Body of pancreas (tissue), 4 donors: ENCODE results near the gene LRRC3. TPM values are rescaled to one million over a fixed set of nuclear protein-coding genes. Genes with fewer than 3 reads are reported as not detected.

Source experiments
- ATAC-seq: fragments of 150-250 bp; one replicate; pipeline ENCODE4 v1.9.1; 2016
- DNase-seq, 4 donors: peaks; one replicate each; pipeline ENCODE4 v3.0.0-alpha.2; 2019
- H3K27ac ChIP-seq, 4 donors: fragments of 200-600 bp; sonication (generic); 1 replicate in 3 of 4; 2 replicates in 1 of 4; pipeline versions ENCODE4 v1.5.1 to v1.6.1; 2016 to 2019; ENCODE audit warnings: mild to moderate bottlenecking in 1 of 4, mixed read lengths in 1 of 4, moderate library complexity in 1 of 4
- H3K27me3 ChIP-seq, 2 donors: fragments of 200-600 bp; sonication (generic); one replicate each; pipeline ENCODE4 v1.6.0; 2016; ENCODE audit warnings: mild to moderate bottlenecking in 1 of 2
- H3K36me3 ChIP-seq, 2 donors: fragments of 200-600 bp; sonication (generic); replicated peaks in 1 of 2; 2 replicates each; pipeline ENCODE4 v1.5.1; 2016; ENCODE audit warnings: low read depth in 2 of 2; ENCODE audit not compliant: insufficient read depth in 1 of 2
- H3K4me1 ChIP-seq: fragments of 200-600 bp; sonication (generic); one replicate; pipeline ENCODE4 v1.6.0; 2016
- H3K4me3 ChIP-seq, 2 donors: fragments of 200-600 bp; sonication (generic); 1 replicate in 1 of 2; 2 replicates in 1 of 2; pipeline ENCODE4 v1.5.1; 2016 to 2019
- H3K9me3 ChIP-seq, 3 donors: fragments of 200-600 bp; sonication (generic); 1 replicate in 2 of 3; 2 replicates in 1 of 3; pipeline ENCODE4 v1.5.1; 2016
- POLR2A ChIP-seq, 3 donors: fragments of 450-650 bp; IDR thresholded peaks; one replicate each; pipeline ENCODE4 v1.6.1; 2016; ENCODE audit warnings: antibody characterized with exemption in 3 of 3, mild to moderate bottlenecking in 2 of 3
- WGBS, 2 donors: methylation state at CpG; one replicate each; pipeline ENCODE4 v1.1.5; 2017; 5-methylcytosine and 5-hydroxymethylcytosine counted together
- intact Hi-C: fragments of 100-400 bp; cut with DNase I; formaldehyde crosslinking; loops from one replicate; pipeline ENCODE4 v1.15.1; 2023
- total RNA-seq, 2 donors: library from RNA; depleted of rRNA; stranded (reverse); fragments of >200 nt; gene quantifications; one replicate each; pipeline ENCODE4 v1.1.0, GENCODE V29; 2016
- TF ChIP-seq, protein P1 (sequence below), 7 experiments: fragments of 450-650 bp in 4 of 7; fragments of 200-600 bp in 3 of 7; sonication (generic) in 3 of 7; IDR thresholded peaks; one replicate each; pipeline ENCODE4 v1.5.1; 2016 to 2019; ENCODE audit warnings: antibody characterized with exemption in 7 of 7

LRRC3 gene
- total RNA-seq, 2 donors from 2014 or later: 0.33 to 1.0 TPM

DNA sequence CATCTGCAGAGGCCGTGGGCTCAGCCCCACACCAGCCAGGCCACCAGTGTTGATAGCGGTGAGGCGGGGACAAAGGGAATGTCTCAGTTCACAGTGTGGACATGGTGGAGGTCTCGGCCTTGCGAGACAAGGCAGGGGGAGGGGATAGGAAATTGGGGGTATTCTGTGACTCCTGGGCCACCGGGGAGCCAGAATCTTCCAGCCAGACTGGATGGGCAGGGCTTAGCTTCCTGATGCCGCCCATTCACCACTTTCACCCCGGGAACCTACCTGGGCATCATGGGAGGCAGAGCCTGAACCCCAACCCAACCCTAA is 5.1 kb downstream of the LRRC3 start:
- DNase-seq (no peak), ATAC-seq (no peak)
- 84 to 94% methylated on average over 8 of the region's 8 CpGs for WGBS, 2 donors
- Histone ChIP-seq H3K27ac (no peak overlapping the region), H3K27me3 (no peaks in the 10 kb centered on the region), H3K4me1 (peaks cover 9% of the 10 kb centered on the region), H3K9me3 (no peaks in the 10 kb centered on the region), H3K36me3 (no peaks in the 10 kb centered on the region), H3K4me3 (no peak overlapping the region)
- intact Hi-C loops: no loop called here
- TF ChIP-seq POLR2A (IDR thresholded peaks at IDR 0.05): no peak
- TF ChIP-seq, protein P1, sequence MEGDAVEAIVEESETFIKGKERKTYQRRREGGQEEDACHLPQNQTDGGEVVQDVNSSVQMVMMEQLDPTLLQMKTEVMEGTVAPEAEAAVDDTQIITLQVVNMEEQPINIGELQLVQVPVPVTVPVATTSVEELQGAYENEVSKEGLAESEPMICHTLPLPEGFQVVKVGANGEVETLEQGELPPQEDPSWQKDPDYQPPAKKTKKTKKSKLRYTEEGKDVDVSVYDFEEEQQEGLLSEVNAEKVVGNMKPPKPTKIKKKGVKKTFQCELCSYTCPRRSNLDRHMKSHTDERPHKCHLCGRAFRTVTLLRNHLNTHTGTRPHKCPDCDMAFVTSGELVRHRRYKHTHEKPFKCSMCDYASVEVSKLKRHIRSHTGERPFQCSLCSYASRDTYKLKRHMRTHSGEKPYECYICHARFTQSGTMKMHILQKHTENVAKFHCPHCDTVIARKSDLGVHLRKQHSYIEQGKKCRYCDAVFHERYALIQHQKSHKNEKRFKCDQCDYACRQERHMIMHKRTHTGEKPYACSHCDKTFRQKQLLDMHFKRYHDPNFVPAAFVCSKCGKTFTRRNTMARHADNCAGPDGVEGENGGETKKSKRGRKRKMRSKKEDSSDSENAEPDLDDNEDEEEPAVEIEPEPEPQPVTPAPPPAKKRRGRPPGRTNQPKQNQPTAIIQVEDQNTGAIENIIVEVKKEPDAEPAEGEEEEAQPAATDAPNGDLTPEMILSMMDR (IDR thresholded peaks at IDR 0.05): no peak

DNA sequence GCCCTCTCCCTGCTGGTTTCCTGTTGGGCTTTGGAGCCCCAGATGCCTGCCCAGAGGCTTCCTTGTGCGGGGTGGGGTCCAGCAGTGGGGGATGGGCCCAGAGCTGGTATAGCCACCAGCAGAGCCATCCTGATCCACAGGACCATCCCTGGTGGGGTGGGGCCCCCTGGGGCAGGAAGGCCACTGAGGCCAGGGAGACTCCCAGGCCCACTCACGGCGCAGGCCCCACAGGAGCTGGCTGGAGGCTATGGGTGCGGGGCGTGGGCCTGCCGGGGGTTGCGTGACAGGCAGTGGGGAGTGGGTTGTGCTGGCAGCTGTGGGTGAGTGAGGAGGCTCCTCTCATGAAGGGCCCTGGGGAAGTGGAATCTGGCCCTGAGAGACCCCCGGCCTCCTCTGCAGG is 5.7 kb downstream of the LRRC3 start:
- Histone ChIP-seq H3K9me3 (no peaks in the 10 kb centered on the region), H3K4me1 (peaks cover 5% of the 10 kb centered on the region), H3K27me3 (no peaks in the 10 kb centered on the region), H3K36me3 (no peaks in the 10 kb centered on the region), H3K4me3 (no peak overlapping the region), H3K27ac (no peak overlapping the region)
- intact Hi-C loops: no loop called here
- no peak for TF ChIP-seq POLR2A (IDR thresholded peaks at IDR 0.05)
- TF ChIP-seq, protein P1 (IDR thresholded peaks at IDR 0.05): no peak
- DNase-seq (no peak), ATAC-seq (no peak)
- WGBS, 2 donors: 94 to 100% methylated on average over 1 to 7 of the region's 8 CpGs

DNA sequence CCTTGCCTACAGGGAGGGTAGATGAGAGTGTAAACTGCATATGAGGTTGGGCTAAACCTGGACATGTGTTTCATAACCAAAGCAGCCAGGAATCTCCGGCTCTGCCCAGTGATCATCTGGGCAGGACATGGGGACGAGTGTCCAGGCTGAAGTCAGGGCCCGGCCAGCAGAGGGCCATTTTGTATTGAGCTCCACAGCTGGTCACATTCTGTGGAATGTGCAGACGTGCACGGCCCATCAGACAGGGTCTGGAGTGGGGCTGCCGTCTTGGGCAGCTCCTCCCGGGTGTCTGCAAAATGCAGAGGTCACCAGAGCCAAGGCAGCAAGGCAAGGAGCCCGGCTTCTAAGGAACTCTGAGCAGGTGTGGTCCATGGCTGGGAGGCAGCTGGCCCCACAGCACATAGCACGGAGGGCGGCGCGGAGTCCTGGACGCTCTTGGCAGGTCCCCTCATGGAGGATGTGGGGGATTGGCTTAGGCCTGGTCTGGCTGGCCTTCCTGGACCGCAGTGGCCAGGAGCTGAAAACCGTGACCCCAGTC is 6.2 kb downstream of the LRRC3 start:
- TF ChIP-seq, protein P1 (IDR thresholded peaks at IDR 0.05): peak in 2 of 7 experiments; percentile 7 to 12
- no peak for TF ChIP-seq POLR2A (IDR thresholded peaks at IDR 0.05)
- no peak for ATAC-seq
- Histone ChIP-seq H3K27ac (no peak overlapping the region), H3K27me3 (no peaks in the 10 kb centered on the region), H3K4me1 (no peaks in the 10 kb centered on the region), H3K36me3 (no peaks in the 10 kb centered on the region), H3K4me3 (no peak overlapping the region), H3K9me3 (no peaks in the 10 kb centered on the region)
- intact Hi-C loops: no loop called here
- DNase-seq: no peak
- 76 to 93% methylated on average over 5 to 15 of the region's 15 CpGs for WGBS, 2 donors

DNA sequence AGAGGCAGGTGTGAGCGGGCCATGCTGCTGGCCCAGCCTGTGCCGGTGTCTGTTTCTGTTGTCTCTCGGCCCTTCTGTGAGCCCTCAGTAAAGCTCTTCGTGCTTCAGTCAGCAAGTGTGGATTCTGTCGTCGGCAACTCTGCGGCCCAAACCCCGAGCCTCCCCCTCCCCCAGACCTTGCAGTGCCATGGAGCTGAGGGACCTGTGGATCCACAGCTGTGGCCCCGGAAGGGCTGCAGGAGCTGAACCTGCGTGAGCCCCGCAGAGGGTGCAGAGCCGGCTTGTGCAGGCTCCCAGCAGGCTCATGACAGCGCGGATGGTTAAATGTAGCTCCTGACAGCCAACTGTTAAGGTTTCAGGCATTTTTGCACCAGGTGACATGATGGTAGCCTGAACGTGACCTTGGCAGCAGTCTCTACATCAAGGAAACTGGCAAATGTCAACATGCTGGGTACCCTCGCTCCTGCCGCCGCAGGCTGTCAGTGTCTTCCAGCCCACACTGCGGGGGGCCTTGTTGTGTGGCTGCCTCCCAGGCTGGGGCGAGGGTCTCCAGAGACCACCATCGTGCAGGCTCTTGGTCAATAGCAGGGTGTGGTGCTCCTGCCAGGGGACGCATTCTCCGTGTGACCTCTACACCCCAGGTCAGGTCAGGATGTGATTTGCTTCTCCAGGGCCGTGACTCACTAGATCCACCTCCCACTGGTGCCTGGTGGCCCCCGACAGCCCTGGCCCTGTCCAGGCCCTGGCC is 7.0 kb downstream of the LRRC3 start:
- H3K27ac ChIP-seq: no peak overlapping the region
- DNase-seq (no peak), ATAC-seq (no peak)
- intact Hi-C loops: no loop called here
- no peaks in the 10 kb centered on the region for H3K36me3 ChIP-seq
- no peaks in the 10 kb centered on the region for H3K27me3 ChIP-seq
- H3K4me3 ChIP-seq: no peak overlapping the region
- H3K9me3 ChIP-seq: no peaks in the 10 kb centered on the region
- H3K4me1 ChIP-seq: no peaks in the 10 kb centered on the region
- TF ChIP-seq, protein P1 (IDR thresholded peaks at IDR 0.05): no peak
- no peak for TF ChIP-seq POLR2A (IDR thresholded peaks at IDR 0.05)
- 76 to 93% methylated on average over 5 to 22 of the region's 25 CpGs for WGBS, 2 donors

DNA sequence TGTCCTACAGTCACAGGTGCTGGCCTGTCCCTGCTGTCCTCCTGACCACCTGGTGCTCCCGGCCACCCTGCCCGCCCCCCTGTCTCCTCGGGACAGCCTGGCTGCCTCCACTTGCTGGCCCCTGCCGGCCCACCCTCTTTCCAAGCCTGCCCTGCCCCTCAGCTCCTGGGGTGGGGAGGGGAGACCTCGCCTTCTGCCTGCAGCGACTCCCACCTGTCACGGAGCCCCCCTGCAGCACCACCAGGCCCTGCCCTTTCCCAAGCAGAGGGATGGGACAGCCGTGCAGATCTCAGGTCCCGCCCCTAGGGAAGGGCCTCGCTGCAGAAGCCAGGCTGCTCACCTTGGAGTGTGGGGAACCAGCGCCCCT is 7.5 kb downstream of the LRRC3 start:
- H3K4me1 ChIP-seq: no peaks in the 10 kb centered on the region
- TF ChIP-seq, protein P1 (IDR thresholded peaks at IDR 0.05): no peak
- no peak for TF ChIP-seq POLR2A (IDR thresholded peaks at IDR 0.05)
- ATAC-seq (no peak), DNase-seq (no peak)
- no peaks in the 10 kb centered on the region for H3K36me3 ChIP-seq
- intact Hi-C loops: no loop called here
- 72 to 73% methylated on average over 10 to 11 of the region's 11 CpGs for WGBS, 2 donors
- H3K27me3 ChIP-seq: no peaks in the 10 kb centered on the region
- no peak overlapping the region for H3K4me3 ChIP-seq
- no peaks in the 10 kb centered on the region for H3K9me3 ChIP-seq
- H3K27ac ChIP-seq: no peak overlapping the region
